HG03064 (cell line): ENCODE results near the gene ARHGAP8.
"Not testable (repeated sequence)": the region's sequence is repeated elsewhere in the genome, so short reads cannot be mapped to it uniquely, and the experiment has no call there.

Experiments used
- ATAC-seq: cut with Tn5 transposase; IDR thresholded peaks from one replicate; pipeline ENCODE4 v1.9.1; 2021; ENCODE audit warnings: low read depth; ENCODE audit not compliant: unreplicated experiment

ARHGAP8 gene

DNA sequence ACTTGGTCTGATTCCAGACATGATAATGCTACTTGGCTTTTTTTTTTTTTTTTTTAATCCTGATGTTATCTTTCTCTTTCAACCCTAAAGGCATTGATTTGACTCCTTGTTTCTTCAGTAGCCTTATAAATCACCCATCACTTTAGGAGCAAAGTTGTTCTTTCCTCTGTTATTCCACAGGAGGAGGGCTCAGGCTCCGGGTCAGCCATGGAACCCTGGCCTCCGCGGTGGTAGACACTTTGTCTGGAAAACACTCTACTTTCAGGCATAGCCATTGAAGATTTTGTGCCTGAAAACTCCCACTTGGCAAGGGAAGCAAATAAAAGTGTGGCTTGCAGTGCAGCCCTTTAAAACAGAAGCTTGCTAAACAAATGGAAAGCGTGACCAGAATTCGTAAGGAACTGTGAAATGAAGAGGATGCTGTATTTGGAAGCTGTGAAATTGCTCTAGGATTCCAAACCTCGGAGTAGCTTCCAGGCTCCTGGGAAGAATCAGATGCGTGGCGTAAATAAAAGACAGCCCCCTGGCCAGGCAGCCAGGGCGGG, 44.9 kb downstream of the ARHGAP8 start:
- no peak for ATAC-seq

- ATAC-seq, result no peak
Observed at GRCh38 chr22:44799077-44799945, 46.9 kb downstream of the ARHGAP8 start.

DNA sequence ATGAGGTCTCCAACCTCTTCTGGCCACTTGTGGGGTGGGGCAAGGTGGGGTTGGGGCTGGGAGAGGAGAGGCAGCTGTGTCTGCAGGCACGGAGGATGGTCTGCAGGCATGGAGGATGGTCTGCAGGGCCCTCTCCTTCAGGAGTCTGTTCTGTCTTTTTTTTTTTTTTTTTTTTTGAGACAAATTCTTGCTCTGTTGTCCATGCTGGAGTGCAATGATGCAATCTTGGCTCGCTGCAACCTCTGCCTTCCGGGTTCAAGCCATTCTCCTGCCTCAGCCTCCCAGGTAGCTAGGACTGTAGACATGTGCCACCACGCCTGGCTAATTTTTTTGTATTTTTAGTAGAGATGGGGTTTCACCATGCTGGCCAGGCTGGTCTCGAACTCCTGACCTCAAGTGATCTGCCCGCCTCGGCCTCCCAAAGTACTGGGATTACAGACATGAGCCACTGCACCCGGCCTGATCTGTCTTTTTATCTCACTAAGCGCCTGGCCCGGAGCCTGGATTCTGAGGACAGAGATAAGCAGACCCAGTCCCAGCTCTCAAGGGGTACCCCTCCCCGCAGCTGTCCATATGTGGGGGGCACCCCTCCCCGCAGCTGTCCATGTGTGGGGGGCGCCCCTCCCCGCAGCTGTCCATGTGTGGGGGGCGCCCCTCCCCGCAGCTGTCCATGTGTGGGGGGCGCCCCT, 47.7 kb downstream of the ARHGAP8 start:
- ATAC-seq, result not testable (repeated sequence)

- no peak for ATAC-seq
Observed at GRCh38 chr22:44801476-44801875, 49.1 kb downstream of the ARHGAP8 start.

DNA sequence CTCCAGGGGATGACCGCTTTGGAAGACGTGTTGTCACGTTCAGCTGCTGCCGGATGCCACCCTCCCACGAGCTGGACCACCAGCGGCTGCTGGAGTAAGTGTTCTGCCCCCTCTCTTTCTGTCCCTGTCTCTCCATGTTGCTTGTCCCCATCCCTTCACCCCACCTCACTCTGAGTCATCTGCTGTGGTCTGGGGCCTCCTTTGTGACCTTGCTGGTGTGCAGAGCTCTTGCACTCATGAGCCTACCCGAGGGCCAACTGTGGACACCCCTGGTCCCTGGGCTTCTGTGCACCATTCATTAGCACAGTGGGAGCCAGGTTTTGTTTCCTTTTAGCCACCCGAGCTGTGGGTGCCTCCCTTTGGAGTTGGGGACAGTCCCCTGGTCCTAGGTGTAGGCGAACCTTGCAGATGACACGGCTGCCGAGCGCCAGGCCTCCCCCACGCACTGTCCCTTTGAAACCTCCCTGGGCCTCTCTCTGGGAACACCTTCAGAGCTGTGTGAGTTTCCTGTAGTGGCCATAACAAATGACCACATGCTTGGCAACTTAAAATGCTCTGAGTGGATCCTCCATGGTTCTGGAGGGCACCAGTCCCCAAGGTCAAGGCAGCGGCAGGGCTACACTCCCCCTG, 49.8 kb downstream of the ARHGAP8 start:
- ATAC-seq, result no peak

GRCh38 chr22:44802956-44803355, 50.6 kb downstream of the ARHGAP8 start:
- no peak for ATAC-seq

GRCh38 chr22:44804327-44804726, 52.0 kb downstream of the ARHGAP8 start:
- ATAC-seq, result no peak

- no peak for ATAC-seq
Observed at GRCh38 chr22:44805711-44806110, 53.3 kb downstream of the ARHGAP8 start.

GRCh38 chr22:44807232-44807631, 54.9 kb downstream of the ARHGAP8 start:
- ATAC-seq, result no peak

GRCh38 chr22:44807915-44808690, 55.7 kb downstream of the ARHGAP8 start:
- ATAC-seq, result no peak

GRCh38 chr22:44809456-44809855, 57.1 kb downstream of the ARHGAP8 start:
- ATAC-seq, result no peak

DNA sequence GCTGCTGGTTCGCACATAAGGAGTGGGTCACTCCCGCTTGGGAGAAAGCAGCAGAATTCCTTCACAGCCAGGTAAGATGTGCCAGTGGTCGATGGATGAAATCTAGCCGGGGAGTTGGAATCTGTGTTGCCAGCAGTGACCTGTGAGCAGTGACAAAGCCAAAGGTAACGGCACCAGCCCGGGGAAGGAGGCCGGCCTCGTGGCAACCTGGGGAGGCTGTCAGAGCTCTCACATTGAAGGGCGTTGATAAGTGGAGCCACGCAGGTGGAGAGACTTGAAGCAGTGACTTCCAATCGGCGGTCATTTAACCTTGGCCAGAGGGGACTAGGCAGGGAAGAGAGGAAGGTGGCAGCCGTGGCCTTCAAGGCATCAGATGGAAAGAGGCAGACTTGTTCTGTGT, 58.8 kb downstream of the ARHGAP8 start:
- no peak for ATAC-seq

GRCh38 chr22:44813416-44813815, 61.0 kb downstream of the ARHGAP8 start:
- ATAC-seq, result no peak

DNA sequence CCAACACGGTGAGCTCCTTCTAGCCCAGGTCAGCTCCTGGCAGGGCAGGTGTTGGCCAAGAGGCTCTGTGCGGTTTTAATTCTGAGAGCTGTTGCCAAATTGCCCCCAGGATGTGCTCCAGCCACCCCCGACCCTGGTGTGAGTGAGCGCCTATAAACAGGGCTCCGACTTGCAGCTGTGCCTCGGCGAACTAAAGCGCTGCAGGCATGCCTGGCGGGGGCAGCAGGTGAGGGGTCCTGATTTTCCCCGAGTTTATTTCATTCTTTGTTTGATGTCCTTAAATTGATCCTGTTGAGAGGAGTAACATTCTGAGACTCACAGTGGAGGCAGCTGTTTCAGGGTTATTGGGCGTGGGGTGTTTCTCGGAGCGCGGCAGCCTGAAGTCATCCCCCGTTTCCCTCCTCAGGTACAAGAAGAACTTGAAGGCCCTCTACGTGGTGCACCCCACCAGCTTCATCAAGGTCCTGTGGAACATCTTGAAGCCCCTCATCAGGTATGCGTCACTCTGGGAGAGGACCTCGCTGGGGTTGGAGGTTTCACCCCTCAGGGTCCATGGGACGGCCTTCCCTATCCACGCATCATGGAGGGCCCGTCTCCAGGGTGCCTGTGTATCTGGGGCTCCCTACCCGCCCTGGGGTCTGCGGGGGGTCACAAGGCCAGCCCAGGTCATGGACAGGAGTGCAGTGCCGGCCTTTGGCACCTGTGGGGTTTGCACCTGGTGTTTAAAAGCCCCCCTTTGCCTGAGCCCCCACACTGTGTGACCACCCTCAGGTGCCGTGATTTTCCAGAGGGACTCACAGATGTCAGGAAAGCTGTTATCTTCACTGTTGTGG, 62.1 kb downstream of the ARHGAP8 start:
- no peak for ATAC-seq

GRCh38 chr22:44815099-44816070, 63.0 kb downstream of the ARHGAP8 start:
- ATAC-seq, result no peak

GRCh38 chr22:44816141-44816540, 63.8 kb downstream of the ARHGAP8 start:
- ATAC-seq, result no peak

GRCh38 chr22:44818727-44819126, 66.4 kb downstream of the ARHGAP8 start:
- ATAC-seq, result no peak

- ATAC-seq, result no peak
Observed at GRCh38 chr22:44819966-44820631, 67.7 kb downstream of the ARHGAP8 start.
